HuH-7.5 (cell line): ENCODE data around the gene AUTS2.
"Not testable (repeated sequence)": the region's sequence is repeated elsewhere in the genome, so short reads cannot be mapped to it uniquely, and the experiment has no call there.

Experiments
- DNase-seq: peaks from one replicate; pipeline ENCODE4 v3.0.0; 2011; ENCODE audit warnings: low spot score

Gene AUTS2

DNA sequence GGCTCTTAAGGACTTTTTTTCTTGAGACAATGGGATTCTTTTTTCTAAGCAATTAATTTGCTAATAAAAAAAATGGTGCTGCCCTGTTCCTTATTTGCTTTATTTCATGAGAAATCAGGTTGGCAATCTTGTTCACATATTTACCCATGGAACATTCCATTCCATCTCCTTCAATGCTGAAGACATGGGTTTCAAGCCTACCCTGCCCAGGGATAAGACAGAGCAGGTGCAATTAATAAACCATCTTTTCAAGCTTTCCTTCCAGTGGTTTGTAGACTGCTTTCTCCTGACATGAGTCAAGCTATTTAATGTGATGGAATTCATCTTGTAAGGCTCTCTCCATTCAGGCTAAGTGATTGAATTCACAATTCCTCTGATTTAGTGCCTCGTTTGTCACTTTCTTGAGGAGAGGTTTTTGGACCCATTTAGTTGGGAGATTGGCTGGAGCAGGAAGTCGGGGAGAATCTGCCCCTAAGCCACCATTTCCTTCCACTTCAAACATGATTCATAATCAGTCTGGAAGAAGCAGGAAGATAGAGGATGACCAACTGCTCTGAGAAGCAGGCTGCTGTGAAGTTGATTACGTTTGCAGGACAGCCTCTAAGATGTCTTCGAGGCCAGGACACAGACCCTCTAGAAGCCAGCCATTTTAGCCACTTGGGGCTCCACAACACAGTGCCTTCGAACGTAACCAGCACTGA, 981.3 kb downstream of the AUTS2 start:
- no peak for DNase-seq

GRCh38 chr7:70580161-70580560, 981.9 kb downstream of the AUTS2 start:
- no peak for DNase-seq

- DNase-seq, result no peak
Observed at GRCh38 chr7:70582927-70583895, 984.9 kb downstream of the AUTS2 start.

GRCh38 chr7:70583965-70584883, 985.9 kb downstream of the AUTS2 start:
- DNase-seq, result no peak

GRCh38 chr7:70585071-70585470, 986.8 kb downstream of the AUTS2 start:
- no peak for DNase-seq

DNA sequence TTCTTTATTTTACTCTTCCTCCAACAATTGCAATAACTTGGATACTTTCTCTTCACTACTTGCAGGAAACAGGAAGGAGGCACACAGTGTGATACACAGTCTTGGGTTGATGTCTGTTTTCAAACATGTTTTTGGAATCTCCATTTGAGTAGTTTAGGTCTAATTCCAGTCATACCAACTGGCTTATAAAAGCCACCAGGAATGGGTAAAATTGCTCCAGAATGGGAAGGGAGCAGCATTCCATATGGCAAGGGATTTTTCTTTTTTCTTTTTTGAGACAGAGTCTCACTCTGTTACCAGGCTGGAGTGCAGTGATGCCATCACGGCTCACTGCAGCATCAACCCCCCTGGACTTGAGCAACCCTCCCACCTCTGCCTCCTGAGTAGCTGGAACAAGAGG, 988.5 kb downstream of the AUTS2 start:
- DNase-seq, result no peak

GRCh38 chr7:70587739-70588138, 989.5 kb downstream of the AUTS2 start:
- no peak for DNase-seq

GRCh38 chr7:70588191-70588921, 990.1 kb downstream of the AUTS2 start:
- DNase-seq, result no peak

GRCh38 chr7:70589010-70589409, 990.7 kb downstream of the AUTS2 start:
- no peak for DNase-seq

GRCh38 chr7:70589590-70589989, 991.3 kb downstream of the AUTS2 start:
- DNase-seq, result no peak

GRCh38 chr7:70590126-70590854, 992.0 kb downstream of the AUTS2 start:
- no peak for DNase-seq

- DNase-seq, result no peak
Observed at GRCh38 chr7:70591643-70592042, 993.4 kb downstream of the AUTS2 start.

DNA sequence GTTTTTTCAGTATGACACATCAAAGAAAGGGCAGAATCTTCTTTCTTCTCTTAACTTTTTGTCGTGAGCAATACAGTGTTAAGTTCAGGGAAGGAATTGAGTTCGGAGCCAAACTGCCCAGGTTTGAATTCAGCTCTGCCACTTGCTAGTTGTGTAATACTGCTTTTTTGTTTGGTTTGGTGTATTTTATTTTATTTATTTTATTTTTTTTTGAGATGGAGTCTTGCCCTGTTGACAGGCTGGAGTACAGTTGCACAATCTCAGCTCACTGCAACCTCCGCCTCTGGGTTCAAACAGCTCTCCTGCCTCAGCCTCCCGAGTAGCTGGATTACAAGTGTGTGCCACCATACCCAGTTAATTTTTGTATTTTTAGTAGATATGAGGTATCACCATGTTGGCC, 993.9 kb downstream of the AUTS2 start:
- no peak for DNase-seq

DNA sequence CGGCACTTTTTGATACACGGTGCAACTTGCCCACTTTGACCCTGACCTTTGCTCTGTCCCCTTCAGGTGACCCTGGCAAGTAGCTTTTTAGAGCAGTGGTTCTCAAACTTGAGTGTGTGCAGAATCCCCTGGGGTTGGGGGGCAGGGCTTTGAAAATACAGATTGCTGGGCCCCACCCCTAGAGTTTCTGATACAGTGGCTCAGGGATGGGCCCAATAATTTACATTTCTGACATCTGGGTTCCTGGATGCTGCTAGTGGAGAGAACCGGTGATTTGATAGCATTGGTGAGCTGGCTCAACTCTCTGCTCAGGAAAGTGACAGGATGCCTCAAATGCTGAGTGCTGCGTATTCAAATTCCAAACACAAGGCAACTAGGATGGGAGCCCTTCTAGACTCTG, 995.9 kb downstream of the AUTS2 start:
- no peak for DNase-seq

- not testable (repeated sequence) for DNase-seq
Observed at GRCh38 chr7:70594885-70595284, 996.6 kb downstream of the AUTS2 start.

GRCh38 chr7:70595370-70595754, 997.1 kb downstream of the AUTS2 start:
- DNase-seq, result no peak

DNA sequence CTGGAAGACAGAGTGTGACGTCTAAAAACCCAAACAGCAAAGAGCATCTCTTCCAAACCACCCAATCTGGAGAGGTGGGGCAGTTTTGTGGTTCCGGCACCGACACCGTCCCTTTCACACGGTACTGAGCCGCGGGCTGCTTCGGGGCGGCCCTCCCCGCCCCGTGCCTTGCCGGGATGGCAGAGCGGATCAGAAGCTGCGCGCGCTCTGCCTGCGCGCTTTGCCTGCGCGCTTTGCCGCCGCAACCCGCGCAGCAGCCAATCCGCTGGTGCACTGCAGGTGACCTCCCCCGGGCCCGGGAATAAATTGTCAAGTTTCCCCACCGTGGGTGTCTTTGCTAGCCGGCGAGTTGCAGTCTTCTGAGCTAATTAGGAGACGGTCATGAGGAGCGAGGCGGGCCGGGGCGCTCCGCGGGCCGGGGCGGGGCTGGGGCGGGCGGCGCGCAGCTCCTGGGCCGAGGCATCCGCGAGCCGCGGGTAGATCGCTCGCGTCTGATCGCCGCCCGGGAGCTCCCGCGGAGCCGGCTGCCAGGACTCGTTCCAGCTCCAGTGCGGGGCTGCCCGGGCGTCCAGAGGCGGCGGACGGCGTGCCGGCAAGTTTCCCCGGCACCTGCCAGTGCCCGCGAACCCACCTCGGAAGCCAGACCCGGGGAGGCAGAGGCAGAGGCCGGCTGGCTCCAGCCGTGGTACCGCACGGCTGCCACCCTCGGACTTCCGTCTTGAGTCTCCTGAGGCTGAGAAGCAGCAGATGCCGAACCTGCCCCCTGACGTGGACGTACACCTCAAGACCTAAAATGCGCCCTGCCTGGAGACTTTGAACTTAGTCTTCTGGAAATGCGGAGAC, 997.7 kb downstream of the AUTS2 start:
- DNase-seq, result no peak

GRCh38 chr7:70596598-70596913, 998.3 kb downstream of the AUTS2 start:
- DNase-seq, result no peak

GRCh38 chr7:70597066-70597465, 998.8 kb downstream of the AUTS2 start:
- no peak for DNase-seq

DNA sequence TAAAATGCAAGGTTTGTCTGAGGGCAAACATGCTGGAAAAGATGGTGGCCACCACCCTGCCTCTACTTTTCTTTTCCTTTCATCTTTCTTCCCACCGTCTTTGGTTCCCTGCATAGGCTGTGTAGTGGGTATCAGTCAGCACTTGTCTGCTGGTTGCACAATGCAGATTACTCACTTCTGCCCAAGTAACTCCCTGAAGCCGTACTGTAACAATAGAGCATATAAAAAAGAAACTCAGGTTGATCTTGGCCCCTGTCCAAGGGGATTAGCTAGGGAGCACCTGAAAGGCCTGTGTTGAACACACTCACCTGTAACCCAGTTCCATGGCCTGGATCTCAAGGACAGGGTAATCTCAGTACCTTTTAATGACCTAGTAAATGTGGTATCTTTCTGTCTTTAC, 1000.7 kb downstream of the AUTS2 start:
- DNase-seq, result no peak
